Keratinocyte (primary cell): ENCODE results near the gene VILL.

ENCODE experiments used
- EZH2 ChIP-seq: IDR thresholded peaks from one replicate; pipeline ENCODE4 v1.6.1; 2012; ENCODE audit warnings: inconsistent platforms, mild to moderate bottlenecking, low read length, moderate library complexity
- TF ChIP-seq, protein P1 (sequence below), 3 experiments: IDR thresholded peaks in 1 of 3; conservative IDR thresholded peaks in 1 of 3; optimal IDR thresholded peaks in 1 of 3; 2 replicates in 2 of 3; 3 replicates in 1 of 3; pipeline versions ENCODE3 to v1.5.1; 2011; ENCODE audit warnings: low read length in 3 of 3, mild to moderate bottlenecking in 3 of 3, moderate library complexity in 2 of 3, control low read depth in 1 of 3, inconsistent platforms in 1 of 3; ENCODE audit not compliant: insufficient read depth in 2 of 3; ENCODE audit errors: extremely low read depth in 1 of 3

DNA sequence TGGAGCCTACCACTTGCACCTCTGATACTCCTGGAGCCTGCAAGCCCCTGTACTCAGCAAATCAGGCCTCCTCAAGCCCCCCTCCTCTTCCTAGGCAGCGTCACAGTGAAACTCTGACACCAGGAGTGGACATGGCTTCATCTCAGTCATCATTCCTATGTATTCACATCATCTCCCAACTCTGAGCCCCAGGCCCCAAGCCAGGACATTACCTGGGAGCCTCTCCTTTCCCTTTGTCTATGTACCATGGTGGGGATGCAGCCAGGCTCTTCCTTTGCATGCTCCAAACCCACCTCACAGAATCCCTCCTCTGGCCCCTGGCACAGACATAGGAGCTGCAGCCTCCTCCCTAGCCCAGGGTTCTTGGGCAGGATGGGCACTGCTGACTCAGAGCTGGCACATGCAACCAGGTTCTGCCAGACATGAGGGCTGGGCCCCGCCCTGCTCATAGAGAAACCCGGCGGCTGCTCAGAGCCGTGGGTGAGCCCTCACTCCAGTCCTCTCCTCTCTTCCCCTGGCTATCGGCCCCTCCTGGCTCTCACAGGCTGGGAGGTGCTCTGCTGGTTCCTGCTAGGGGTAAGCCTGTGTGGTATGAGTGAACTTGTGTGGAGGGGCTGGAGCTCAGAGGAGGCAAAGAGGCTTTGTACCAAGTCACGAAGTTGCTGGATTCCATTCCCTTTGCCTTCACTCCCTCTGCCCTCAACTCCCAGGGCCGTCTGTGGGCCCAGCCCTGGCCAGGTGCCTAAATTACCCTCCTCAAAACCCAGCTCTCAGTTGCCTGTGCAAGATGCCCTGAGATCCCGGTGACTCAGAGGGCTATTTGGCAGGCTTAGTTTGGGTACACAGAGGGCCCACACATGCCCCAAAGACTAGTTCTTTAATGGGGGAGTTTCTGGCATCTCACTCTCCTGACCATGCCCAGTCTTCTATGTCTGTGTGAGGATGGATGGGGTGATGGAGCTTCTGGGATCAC is 40.7 kb downstream of the VILL start:
- TF ChIP-seq, protein P1, sequence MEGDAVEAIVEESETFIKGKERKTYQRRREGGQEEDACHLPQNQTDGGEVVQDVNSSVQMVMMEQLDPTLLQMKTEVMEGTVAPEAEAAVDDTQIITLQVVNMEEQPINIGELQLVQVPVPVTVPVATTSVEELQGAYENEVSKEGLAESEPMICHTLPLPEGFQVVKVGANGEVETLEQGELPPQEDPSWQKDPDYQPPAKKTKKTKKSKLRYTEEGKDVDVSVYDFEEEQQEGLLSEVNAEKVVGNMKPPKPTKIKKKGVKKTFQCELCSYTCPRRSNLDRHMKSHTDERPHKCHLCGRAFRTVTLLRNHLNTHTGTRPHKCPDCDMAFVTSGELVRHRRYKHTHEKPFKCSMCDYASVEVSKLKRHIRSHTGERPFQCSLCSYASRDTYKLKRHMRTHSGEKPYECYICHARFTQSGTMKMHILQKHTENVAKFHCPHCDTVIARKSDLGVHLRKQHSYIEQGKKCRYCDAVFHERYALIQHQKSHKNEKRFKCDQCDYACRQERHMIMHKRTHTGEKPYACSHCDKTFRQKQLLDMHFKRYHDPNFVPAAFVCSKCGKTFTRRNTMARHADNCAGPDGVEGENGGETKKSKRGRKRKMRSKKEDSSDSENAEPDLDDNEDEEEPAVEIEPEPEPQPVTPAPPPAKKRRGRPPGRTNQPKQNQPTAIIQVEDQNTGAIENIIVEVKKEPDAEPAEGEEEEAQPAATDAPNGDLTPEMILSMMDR (optimal IDR thresholded peaks at IDR 0.05 in 1 of 3, IDR thresholded peaks at IDR 0.05 in 1 of 3, conservative IDR thresholded peaks at IDR 0.05 in 1 of 3; ENCODE audit: extremely low read depth in 1 of 3, insufficient read depth in 2 of 3, low read length in 3 of 3) = no peak
- TF ChIP-seq EZH2 = no peak
